Measurements from ENCODE around the gene EML2.

Gene EML2

GRCh38 chr19:45637890-45638667 lies 1.1 kb downstream of the EML2 start:
- Histone ChIP-seq H3K4me2 (ENCODE audit: low read length) (peak overlapping the region; percentile 95), H3K36me3 (ENCODE audit: control insufficient read depth, insufficient read depth, low read length) (no peaks in the 10 kb centered on the region), H3K9me3 (ENCODE audit: control insufficient read depth, low read length) (no peaks in the 10 kb centered on the region), H3K4me3 (ENCODE audit: low read depth, low read length) (peak overlapping the region; percentile 84), H2AFZ (peak overlapping the region; percentile 93), H3K9ac (no peak overlapping the region), H3K27ac (peak overlapping the region; percentile 89), H3K27me3 (ENCODE audit: control insufficient read depth, insufficient read depth, low read length) (no peaks in the 10 kb centered on the region), H3K79me2 (peaks cover 5% of the 10 kb centered on the region), H3K4me1 (peaks cover 41% of the 10 kb centered on the region)
- TF ChIP-seq CTCF (IDR thresholded peaks at IDR 0.05): no peak

- Histone ChIP-seq H3K9ac (no peak overlapping the region), H3K9me3 (ENCODE audit: control insufficient read depth, low read length) (no peaks in the 10 kb centered on the region), H3K4me2 (ENCODE audit: low read length) (peak overlapping the region; percentile 0), H3K79me2 (peaks cover 7% of the 10 kb centered on the region), H3K27ac (peak overlapping the region; percentile 89), H3K27me3 (ENCODE audit: control insufficient read depth, insufficient read depth, low read length) (no peaks in the 10 kb centered on the region), H3K36me3 (ENCODE audit: control insufficient read depth, insufficient read depth, low read length) (no peaks in the 10 kb centered on the region), H3K4me3 (ENCODE audit: low read depth, low read length) (no peak overlapping the region), H3K4me1 (peaks cover 39% of the 10 kb centered on the region), H2AFZ (peak overlapping the region; percentile 34)
- TF ChIP-seq CTCF (IDR thresholded peaks at IDR 0.05): no peak
These were observed 2.3 kb downstream of the EML2 start for GRCh38 chr19:45636902-45637301.

- Histone ChIP-seq H3K4me2 (ENCODE audit: low read length) (peak overlapping the region; percentile 2), H2AFZ (no peak overlapping the region), H3K36me3 (ENCODE audit: control insufficient read depth, insufficient read depth, low read length) (no peaks in the 10 kb centered on the region), H3K4me1 (peaks cover 35% of the 10 kb centered on the region), H3K79me2 (peaks cover 7% of the 10 kb centered on the region), H3K9ac (no peak overlapping the region), H3K4me3 (ENCODE audit: low read depth, low read length) (no peak overlapping the region), H3K27me3 (ENCODE audit: control insufficient read depth, insufficient read depth, low read length) (no peaks in the 10 kb centered on the region), H3K27ac (peak overlapping the region; percentile 89), H3K9me3 (ENCODE audit: control insufficient read depth, low read length) (no peaks in the 10 kb centered on the region)
- TF ChIP-seq CTCF (IDR thresholded peaks at IDR 0.05): no peak
These were observed 2.9 kb downstream of the EML2 start for GRCh38 chr19:45636275-45636674.

GRCh38 chr19:45632468-45633196 lies 6.6 kb downstream of the EML2 start:
- Histone ChIP-seq H3K36me3 (ENCODE audit: control insufficient read depth, insufficient read depth, low read length) (no peaks in the 10 kb centered on the region), H3K4me1 (peaks cover 22% of the 10 kb centered on the region), H2AFZ (no peak overlapping the region), H3K27me3 (ENCODE audit: control insufficient read depth, insufficient read depth, low read length) (no peaks in the 10 kb centered on the region), H3K4me2 (ENCODE audit: low read length) (no peak overlapping the region), H3K4me3 (ENCODE audit: low read depth, low read length) (no peak overlapping the region), H3K27ac (no peak overlapping the region), H3K79me2 (peaks cover 7% of the 10 kb centered on the region), H3K9ac (no peak overlapping the region), H3K9me3 (ENCODE audit: control insufficient read depth, low read length) (no peaks in the 10 kb centered on the region)
- TF ChIP-seq CTCF (IDR thresholded peaks at IDR 0.05): no peak
